Measurements from ENCODE around the gene SEZ6L2. TPM values are rescaled to one million over a fixed set of nuclear protein-coding genes. Genes with fewer than 3 reads are reported as not detected.
A peak's percentile ranks its signal among the peaks of the same experiment; 100 is the strongest.

The SEZ6L2 gene
- total RNA-seq, 6 experiments from 2014 or later: 0.15 to 0.56 (median 0.32) TPM

DNA sequence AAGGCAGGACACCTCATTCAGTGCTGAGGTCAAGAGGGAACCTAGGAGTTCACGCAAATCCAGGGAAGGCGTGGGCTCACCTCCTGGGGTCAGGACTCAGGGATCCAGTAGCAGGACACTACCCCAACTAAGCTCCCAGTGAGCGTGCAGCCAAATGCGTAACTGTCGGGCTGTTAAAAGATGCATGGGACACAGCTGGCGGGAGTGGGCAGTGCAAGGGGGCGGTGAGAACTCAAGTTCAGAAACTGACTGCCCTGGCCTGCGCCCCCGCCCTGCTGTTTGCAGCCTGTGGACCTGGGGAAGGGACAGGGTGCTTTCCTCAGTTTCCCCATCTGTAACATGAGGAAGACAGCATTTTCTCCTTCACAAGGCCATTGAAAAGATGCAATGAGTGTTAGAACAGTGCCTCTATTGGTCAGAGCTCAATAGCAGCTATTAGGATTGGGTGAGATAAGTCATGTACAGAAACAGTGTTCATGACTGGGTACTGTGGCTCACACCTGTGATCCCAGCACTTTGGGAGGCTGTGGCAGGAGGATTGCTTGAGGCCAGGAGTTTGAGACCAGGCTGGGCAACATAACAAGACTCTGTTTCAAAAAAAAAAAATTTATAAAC is 56.5 kb downstream of the SEZ6L2 start:
- intact Hi-C loops (cut with DNase I): no loop called here
- Histone ChIP-seq H3K4me3 (no peak overlapping the region), H3K27ac (no peak overlapping the region), H3K27me3 (no peaks in the 10 kb centered on the region), H3K36me3 (peaks cover 0 to 58% (median 18%) of the 10 kb centered on the region in 4 donors), H3K9me3 (no peaks in the 10 kb centered on the region), H3K4me1 (no peaks in the 10 kb centered on the region)
- ATAC-seq (no peak), DNase-seq (no peak)
- no peak for TF ChIP-seq POLR2A (IDR thresholded peaks at IDR 0.05)
- TF ChIP-seq, protein P1, sequence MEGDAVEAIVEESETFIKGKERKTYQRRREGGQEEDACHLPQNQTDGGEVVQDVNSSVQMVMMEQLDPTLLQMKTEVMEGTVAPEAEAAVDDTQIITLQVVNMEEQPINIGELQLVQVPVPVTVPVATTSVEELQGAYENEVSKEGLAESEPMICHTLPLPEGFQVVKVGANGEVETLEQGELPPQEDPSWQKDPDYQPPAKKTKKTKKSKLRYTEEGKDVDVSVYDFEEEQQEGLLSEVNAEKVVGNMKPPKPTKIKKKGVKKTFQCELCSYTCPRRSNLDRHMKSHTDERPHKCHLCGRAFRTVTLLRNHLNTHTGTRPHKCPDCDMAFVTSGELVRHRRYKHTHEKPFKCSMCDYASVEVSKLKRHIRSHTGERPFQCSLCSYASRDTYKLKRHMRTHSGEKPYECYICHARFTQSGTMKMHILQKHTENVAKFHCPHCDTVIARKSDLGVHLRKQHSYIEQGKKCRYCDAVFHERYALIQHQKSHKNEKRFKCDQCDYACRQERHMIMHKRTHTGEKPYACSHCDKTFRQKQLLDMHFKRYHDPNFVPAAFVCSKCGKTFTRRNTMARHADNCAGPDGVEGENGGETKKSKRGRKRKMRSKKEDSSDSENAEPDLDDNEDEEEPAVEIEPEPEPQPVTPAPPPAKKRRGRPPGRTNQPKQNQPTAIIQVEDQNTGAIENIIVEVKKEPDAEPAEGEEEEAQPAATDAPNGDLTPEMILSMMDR (IDR thresholded peaks at IDR 0.05): peak in 1 of 4 donors; percentile 7
- 92% methylated on average over 2 of the region's 9 CpGs for WGBS (ENCODE audit: insufficient coverage, low coverage, low lambda C conversion rate, missing lambda C conversion rate)

- no peak overlapping the region for H3K27ac ChIP-seq
- H3K27me3 ChIP-seq: no peaks in the 10 kb centered on the region
- TF ChIP-seq, protein P1 (IDR thresholded peaks at IDR 0.05): no peak
- no peak for TF ChIP-seq POLR2A (IDR thresholded peaks at IDR 0.05)
- H3K9me3 ChIP-seq: no peaks in the 10 kb centered on the region
- H3K4me3 ChIP-seq: no peak overlapping the region
- H3K4me1 ChIP-seq: no peaks in the 10 kb centered on the region
- 79% methylated on average over 2 of the region's 23 CpGs for WGBS (ENCODE audit: insufficient coverage, low coverage, low lambda C conversion rate, missing lambda C conversion rate)
- DNase-seq (no peak), ATAC-seq (peak in 1 of 4 donors; percentile 16)
- peaks cover 0 to 59% (median 26%) of the 10 kb centered on the region in 4 donors for H3K36me3 ChIP-seq
- intact Hi-C loops (cut with DNase I): no loop called here
Observed at GRCh38 chr16:29841631-29842030, 57.7 kb downstream of the SEZ6L2 start.

- Histone ChIP-seq H3K27ac (no peak overlapping the region), H3K27me3 (no peaks in the 10 kb centered on the region), H3K4me1 (no peaks in the 10 kb centered on the region), H3K4me3 (no peak overlapping the region), H3K36me3 (peaks cover 0 to 56% (median 27%) of the 10 kb centered on the region in 4 donors), H3K9me3 (no peaks in the 10 kb centered on the region)
- ATAC-seq (no peak), DNase-seq (no peak)
- TF ChIP-seq POLR2A (IDR thresholded peaks at IDR 0.05): no peak
- TF ChIP-seq, protein P1 (IDR thresholded peaks at IDR 0.05): no peak
- intact Hi-C loops (cut with DNase I): no loop called here
- 91% methylated on average over 5 of the region's 10 CpGs for WGBS (ENCODE audit: insufficient coverage, low coverage, low lambda C conversion rate, missing lambda C conversion rate)
Observed at GRCh38 chr16:29840240-29840639, 59.1 kb downstream of the SEZ6L2 start.

DNA sequence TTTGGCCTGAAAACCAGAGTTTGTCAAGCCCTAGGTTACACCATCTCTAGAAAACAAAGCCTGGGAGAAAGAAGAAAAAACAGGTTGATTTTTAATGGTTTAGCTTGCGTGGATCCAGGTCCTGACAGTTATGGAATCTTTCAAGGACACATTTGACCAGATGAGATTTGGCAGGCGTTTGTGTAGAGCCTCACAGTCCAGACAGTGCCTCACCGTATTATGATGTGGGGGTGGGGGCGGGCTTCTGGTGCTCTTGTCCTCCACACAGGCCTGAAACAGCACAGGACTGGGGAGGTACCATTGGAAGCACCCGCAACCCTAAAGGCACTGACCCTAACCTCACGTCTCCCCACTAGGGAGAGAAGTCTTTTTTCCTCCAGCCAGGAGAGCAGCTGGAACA is 59.5 kb downstream of the SEZ6L2 start:
- no peaks in the 10 kb centered on the region for H3K9me3 ChIP-seq
- ATAC-seq: no peak
- H3K27ac ChIP-seq: no peak overlapping the region
- intact Hi-C loops (cut with DNase I): no loop called here
- TF ChIP-seq POLR2A (IDR thresholded peaks at IDR 0.05): no peak
- TF ChIP-seq, protein P1 (IDR thresholded peaks at IDR 0.05): no peak
- H3K4me3 ChIP-seq: no peak overlapping the region
- no peak for DNase-seq
- 93% methylated on average over 3 of the region's 6 CpGs for WGBS (ENCODE audit: insufficient coverage, low coverage, low lambda C conversion rate, missing lambda C conversion rate)
- peaks cover 0 to 59% (median 28%) of the 10 kb centered on the region in 4 donors for H3K36me3 ChIP-seq
- H3K4me1 ChIP-seq: no peaks in the 10 kb centered on the region
- H3K27me3 ChIP-seq: no peaks in the 10 kb centered on the region

Data from right lobe of liver (tissue), 6 donors.